GM12874 (cell line): Measurements from ENCODE around the gene SLC6A13.

Source experiments
- TF ChIP-seq, protein P1 (sequence below): IDR thresholded peaks from 2 replicates; pipeline ENCODE4 v1.5.1; 2011; ENCODE audit warnings: low read depth, mild to moderate bottlenecking, control low read depth, low read length, moderate library complexity; ENCODE audit not compliant: insufficient read depth

SLC6A13 gene

DNA sequence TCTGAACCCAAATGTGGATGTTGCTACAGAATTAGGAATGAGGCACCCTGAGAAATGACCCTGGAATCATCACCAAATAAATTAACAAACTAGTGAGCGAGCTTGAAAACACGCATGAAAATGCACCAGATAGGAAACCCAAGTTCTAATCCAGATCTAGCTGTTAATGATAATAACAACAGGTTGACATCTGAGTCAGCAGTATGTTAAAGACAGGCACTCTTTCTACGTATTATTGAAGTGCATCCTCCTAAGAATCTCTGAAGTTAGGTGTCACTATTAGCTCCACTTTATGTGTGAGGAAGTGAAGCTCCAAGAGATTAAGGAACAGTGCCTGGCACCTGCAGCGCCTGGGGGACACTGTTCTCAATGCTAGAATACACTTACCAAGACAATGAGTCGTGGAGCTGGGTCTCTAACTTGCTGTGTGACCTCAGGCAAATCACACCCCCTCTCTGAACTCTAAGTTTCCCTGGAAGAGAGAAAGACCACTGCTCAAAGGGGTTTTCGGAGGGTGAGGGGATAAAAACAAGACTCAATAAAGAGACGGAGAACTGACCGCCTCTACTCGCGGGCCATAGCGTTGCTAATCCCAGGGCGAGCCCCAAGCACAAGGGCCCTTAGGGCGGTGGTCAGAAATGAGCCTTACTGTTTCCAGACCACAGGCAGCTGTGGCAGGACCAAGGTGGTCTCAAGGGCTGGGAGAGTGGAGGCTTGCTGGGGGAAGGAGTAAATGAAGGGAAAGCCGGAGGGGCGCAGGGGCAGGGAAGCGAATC, 50.8 kb downstream of the SLC6A13 start:
- TF ChIP-seq, protein P1, sequence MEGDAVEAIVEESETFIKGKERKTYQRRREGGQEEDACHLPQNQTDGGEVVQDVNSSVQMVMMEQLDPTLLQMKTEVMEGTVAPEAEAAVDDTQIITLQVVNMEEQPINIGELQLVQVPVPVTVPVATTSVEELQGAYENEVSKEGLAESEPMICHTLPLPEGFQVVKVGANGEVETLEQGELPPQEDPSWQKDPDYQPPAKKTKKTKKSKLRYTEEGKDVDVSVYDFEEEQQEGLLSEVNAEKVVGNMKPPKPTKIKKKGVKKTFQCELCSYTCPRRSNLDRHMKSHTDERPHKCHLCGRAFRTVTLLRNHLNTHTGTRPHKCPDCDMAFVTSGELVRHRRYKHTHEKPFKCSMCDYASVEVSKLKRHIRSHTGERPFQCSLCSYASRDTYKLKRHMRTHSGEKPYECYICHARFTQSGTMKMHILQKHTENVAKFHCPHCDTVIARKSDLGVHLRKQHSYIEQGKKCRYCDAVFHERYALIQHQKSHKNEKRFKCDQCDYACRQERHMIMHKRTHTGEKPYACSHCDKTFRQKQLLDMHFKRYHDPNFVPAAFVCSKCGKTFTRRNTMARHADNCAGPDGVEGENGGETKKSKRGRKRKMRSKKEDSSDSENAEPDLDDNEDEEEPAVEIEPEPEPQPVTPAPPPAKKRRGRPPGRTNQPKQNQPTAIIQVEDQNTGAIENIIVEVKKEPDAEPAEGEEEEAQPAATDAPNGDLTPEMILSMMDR, result no peak

DNA sequence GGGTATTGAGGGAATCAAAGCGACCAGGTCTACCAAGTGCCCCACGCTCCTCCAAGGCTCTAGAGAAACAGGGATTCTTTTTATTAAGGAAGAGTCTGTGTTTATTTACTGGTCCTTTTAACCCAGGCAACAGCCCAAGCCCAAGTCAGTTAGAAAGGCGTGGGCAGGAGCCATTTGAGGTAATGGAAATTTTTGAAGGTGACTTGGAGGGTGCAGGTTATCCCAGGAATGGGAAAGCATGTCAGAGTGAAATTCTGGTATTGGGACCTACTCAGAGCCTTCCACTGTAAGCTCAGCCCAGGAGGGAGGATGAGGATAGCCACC, 51.5 kb downstream of the SLC6A13 start:
- TF ChIP-seq, protein P1, result no peak

DNA sequence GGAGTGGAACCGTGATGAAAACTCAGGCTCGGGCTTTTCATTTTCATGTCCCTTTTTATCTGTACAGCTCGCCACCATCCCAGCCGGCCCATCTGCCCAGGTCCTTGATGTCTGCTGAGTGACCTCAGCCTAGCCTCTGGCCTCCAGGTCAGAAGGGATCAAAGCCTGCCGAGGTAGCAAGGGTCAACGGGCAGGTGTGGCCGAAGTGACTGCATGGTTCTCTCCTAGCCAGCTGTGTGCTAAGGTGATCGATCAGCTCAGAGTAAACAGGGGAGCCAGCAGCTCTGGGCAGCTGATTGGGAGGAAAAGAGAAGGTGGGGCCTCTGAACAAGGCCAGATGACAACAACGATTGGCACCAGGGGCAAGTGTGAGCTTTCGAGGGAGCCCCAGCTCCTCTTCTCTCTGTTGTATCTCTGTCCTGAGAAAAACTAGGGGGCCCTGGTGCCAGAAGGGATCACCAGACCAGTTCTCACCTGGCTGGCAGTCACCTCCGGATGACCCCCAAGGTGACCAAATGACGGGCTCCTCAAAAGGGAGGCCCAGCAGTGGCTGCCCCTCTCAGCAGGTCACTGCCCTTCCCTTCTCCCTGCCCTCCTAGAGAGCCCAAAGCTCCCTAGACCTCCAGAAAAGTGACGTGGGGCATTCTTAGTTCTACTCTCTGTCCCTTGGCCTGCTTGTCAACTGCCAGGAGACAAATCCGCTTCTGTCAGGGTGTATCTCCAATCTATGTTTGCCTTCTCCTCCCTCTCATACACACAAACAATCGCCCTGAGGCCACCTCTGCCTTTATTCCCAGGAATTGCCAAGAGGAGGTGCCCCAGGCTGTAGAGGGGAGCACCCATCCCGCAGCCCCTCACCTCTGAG, 52.1 kb downstream of the SLC6A13 start:
- TF ChIP-seq, protein P1, result no peak

DNA sequence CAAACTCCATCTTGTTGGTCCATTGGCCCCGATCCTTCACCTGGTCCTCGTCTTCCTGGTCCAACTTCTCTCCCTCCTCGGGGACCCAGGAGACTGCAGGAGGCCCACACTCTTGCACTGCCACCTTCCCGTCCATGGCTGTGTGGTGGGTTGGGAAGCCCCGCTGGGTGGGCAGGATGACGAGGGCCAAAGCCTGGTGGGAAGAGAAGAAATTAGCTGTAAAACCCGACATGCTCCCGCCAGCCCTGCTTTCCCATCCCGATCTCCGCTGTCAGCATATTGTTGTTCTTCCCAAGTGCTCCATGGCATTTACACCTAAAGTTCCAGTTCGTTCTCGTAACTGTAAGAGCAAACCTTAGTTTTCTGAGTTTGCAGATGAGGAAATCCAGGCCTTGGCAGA, 52.8 kb downstream of the SLC6A13 start:
- TF ChIP-seq, protein P1, result no peak

DNA sequence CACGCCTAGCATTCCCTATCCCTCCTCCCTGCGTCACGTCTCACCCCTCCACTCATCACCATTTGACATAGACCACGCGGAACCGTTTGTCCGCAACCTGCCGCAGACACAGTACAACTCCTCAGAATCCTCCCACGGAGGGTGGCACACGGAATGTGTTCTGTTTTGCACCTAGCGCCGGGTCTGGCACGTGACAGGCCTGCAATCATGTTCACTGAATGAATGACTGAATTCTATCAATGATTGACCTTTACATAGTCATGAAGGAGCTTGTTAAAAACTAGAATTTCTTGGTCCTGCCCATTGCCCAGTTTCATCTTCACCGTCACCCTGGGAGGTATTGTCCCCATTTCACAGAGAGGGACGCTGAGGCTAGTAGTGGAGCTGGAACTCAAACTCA, 53.4 kb downstream of the SLC6A13 start:
- TF ChIP-seq, protein P1, result no peak

DNA sequence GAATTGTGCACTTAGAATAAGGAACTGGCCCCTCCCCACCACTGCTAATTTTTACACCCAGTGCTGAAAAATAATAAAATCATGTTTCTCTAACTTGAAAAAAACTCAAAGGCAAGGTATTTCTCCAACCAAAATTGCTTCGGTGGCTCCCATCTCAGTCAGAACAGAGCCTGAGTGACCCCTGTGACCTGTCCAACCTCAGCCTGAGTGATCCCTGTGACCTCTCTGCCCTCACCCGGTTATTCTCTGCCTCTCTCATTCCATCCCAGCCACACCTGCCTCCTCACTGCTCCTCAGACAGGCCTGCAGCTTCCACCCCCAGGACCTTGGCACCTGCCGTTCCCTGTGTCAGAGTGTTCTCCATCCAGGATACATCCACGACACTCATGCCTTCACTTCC, 53.8 kb downstream of the SLC6A13 start:
- TF ChIP-seq, protein P1, result no peak

DNA sequence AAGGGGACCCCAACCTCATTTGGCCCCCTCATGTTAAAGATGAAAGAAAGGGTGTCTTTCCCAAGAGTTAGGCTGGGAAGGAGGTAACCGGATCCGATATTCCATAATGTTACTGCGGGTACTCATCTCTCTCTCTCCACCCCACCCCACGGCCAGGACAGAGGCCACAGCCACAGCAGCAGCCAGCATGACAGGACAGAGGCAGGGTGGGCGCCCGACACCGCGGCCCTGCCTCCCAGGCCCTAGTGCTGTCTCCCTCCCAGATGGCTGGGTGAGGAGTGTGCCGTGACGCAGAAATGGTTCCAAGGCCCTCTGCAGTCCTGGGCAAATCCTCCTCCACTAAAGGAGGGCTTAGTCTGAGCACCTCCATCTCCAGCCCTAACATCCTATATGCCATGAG, 54.8 kb downstream of the SLC6A13 start:
- TF ChIP-seq, protein P1, result no peak
